H4 (cell line): ENCODE measurements around the gene PPP1R15A. TPM values are rescaled to one million over a fixed set of nuclear protein-coding genes. Genes with fewer than 3 reads are reported as not detected.
"Not testable (repeated sequence)": the region's sequence is repeated elsewhere in the genome, so short reads cannot be mapped to it uniquely, and the experiment has no call there.

Source experiments
- DNase-seq: peaks from one replicate; pipeline ENCODE4 v3.0.0-alpha.2; 2015; ENCODE audit warnings: low spot score
- total RNA-seq: library from RNA; depleted of rRNA; stranded (reverse); fragments of >200 nt; shearing (Covaris generic); gene quantifications from 2 replicates; pipeline ENCODE4 v1.2.3, GENCODE V29; 2014; rRNA removed

The PPP1R15A gene
- total RNA-seq = 15.8 and 16.1 TPM in 2 replicates

DNA sequence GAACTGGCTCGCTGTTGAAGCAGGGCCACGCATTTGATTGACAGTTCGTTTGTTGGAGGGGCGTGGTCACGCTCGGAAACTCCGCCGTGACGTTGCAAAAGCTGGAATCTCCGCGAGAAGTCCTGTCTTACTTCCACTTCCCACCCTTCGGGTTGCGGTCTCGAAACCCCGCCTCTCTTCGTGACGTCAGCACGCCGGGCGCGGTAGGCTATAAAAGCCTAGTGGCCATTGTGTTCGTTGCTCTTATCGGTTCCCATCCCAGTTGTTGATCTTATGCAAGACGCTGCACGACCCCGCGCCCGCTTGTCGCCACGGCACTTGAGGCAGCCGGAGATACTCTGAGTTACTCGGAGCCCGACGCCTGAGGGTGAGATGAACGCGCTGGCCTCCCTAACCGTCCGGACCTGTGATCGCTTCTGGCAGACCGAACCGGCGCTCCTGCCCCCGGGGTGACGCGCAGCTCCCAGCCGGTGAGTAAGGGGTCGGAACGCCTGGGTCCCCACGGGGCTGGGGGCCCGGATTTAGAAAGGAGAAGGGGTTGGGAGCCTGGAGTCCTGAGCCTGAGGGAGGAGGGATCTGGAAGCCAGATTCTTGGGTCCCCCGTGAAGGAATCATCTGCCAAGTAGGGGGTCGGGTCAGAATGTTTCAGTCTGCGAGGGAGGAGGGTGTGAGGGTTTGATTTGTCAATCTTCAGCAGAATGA, at the start of gene PPP1R15A:
PPP1R15A (plus strand) TSS at position 240 of the 702 bp plus-strand sequence. CDS start 813 bp downstream, outside the sequence.
- DNase-seq = peak; percentile 98

DNA sequence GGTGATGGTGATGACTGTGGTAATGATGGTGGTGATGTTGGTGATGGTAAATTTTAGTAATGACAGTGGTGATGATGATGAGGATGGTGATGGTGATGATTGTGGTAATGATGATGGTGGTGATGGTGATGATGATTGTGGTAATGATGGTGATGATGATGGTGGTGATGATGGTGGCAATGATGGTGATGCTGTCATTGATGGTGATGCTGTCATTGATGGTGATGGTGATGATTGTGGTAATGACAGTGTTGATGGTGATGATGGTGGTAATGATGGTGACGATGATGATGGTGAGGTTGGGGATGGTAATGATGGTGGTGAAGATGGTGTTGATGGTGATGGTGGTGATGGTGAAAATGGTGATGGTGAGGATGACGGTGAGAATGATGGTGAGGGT, 49.7 kb upstream of the PPP1R15A start:
- no peak for DNase-seq

DNA sequence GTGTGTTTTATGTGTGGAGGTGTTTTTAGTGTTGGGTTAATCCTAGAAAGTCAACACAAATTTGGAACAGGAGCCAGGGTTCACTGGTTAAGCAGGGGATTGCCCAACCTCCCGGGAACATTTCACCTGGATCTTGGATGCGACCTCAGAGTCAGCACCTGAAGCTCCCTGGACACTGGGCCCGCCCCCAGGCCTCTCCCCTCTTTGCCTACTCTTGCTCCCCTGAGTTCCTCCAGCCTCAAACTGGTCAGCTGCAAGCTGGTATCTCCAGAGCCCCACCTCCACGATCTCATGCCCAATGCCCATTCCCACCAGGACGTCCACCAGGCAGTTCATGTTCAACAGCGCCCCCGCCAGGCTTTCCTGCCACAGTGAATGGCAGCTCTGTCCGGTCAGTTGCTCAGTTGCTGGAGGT, 45.6 kb upstream of the PPP1R15A start:
- no peak for DNase-seq

DNA sequence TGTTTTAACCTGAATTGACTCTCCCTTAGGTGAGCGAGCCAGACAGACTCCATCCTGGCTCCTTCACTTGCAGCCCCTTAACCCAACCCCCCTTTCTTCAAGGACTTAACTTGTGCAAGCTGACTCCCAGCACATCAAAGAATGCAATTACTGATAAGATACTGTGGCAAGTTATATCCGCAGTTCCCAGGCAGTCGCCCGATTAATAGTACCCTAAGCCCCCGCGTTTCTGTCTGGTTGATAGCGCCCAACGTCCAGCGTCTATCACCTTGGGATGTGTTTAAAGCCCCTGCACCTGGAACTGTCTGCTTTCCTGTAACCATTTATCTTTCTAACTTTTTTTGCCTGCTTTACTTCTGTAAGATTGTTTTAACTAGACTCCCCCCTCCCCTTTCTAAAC, 42.1 kb upstream of the PPP1R15A start:
- no peak for DNase-seq

DNA sequence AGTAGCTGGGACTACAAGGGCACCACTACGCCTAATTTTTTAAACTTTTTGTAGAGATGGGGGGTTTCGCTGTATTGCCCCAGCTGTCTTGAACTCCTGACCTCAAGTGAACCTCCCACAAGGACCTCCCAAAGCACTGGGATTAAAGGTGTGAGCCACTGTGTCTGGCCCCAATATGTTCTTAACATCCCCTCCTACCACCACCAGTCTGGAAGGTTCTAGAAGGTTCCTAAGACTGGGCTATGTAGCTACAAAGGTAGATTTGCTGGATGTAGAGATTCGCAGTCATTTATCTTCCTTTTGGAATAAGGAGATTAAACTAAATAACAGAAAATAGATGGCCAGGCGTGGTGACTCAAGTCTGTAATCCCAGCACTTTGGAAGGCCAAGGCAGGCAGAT, 41.3 kb upstream of the PPP1R15A start:
- DNase-seq = no peak

DNA sequence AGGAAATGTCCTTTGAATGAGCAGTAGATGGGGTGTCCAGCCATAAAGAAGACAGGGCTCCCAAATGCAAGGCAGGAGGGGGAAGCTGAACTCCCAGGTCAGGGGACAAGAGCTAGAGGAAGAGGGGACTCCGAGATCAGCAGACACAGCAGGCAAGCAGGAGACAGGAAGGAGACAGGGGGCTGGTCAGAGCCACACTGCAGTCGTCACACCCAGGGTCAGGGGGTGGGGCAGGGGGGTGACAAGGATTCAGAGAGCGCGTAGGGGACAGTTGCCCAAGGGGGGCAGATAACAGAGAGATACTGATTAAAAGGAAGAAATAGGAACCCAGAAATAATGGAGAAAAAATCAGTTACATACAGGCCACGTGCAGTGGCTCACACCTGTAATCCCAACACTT, 39.2 kb upstream of the PPP1R15A start:
- DNase-seq = no peak

DNA sequence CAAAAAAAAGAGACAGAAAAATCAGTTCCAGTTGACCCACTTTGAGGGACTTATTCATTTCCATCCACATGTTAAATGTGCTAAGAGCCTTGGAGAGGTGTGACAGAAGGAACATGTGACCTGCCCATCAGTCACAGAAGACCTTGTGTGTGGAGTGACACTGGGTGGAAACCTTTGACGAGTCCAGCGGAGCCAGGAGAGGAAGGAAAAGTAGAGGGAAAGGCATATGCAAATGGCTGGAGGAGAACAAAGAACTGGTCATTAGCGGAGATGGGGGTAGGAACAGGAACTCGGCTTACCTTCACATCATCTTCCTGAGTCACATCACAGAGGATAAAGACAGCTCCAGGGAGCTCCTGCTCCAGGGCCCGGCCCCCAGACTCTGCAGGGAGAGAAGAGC, 38.2 kb upstream of the PPP1R15A start:
- no peak for DNase-seq

DNA sequence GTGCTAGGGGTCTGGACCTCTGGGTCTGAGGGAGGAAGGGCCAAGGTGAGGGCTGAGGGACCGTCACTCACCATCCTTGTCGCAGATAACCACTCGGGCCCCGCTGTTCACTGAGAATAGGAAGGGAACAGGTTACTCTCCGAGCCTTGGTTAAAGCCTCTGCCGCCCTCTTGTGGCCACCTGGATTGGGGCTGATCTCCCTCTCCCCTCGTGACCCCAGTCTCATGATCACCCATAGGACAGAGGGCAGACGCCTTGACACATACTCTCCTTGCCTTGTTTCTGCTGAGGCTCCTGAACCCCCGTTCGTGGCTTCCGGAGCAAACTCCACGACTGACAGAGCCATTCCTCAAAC, 36.5 kb upstream of the PPP1R15A start:
- peak; percentile 85 for DNase-seq

DNA sequence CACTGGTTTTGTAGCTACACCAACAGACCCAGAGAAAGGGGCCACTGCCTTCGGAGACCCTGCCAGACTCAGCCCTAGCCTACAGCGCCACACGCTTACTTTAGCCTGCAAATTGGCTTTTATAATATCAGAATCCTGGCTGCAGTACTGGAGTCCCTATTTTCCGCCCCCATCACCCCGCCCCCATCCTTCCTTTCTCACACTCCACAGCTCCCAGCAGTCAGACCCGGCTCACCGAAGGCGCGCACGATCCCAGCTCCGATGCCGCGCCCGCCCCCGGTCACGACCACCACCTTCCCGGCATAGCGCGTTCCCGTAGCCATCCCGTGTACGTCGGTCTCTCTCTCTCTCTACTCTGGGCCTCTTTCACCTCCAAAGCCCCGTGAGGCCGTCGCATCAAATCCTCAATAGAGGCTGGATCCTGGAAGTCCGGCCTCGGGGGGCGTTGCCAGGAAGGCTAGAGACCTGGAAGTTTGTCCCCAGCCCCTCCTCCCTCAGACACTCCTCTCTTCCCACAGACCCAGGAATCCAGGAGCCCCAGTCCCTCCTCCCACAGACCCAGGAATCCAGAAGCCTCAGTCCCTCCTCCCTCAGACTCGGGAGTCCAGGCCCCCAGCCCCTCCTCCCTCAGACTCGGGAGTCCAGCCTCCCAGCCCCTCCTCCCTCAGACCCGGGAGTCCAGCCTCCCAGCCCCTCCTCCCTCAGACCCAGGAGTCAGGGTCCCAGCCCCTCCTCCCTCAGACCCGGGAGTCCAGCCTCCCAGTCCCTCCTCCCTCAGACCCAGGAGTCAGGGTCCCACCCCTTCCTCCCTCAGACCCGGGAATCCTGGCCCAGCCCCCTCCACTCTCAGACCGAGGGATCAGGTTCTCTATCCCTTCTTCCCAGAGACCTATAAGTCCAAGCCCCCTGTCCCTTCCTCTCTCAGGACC, 35.9 kb upstream of the PPP1R15A start, which contains the start of gene HSD17B14:
HSD17B14 (minus strand) TSS at position 403 of the 929 bp plus-strand sequence; CDS start at position 323, 80 bp downstream.
- DNase-seq = no peak

DNA sequence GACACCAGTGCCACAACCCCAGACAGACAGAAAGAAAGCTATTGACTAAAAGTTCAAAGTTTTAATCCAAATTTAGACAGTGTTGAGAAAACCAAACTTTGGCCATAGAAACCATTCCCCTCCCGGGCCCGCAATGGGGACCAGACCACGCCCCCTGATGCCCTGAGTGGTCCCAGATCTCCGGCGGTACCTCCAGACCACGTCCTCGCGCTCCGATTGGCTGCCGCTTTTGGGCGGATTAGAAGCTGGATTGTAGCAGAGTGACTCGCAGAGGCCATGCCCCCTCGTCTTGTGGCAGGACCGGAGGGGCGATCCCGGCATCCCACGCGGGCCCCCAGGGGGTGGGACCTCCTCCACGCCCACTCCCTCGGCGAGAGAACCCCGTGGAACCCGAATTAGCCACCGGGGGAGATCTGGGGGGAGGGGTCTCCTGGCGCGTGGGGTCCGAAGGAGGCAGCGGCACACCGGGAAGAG, 35.1 kb upstream of the PPP1R15A start:
- DNase-seq = no peak

DNA sequence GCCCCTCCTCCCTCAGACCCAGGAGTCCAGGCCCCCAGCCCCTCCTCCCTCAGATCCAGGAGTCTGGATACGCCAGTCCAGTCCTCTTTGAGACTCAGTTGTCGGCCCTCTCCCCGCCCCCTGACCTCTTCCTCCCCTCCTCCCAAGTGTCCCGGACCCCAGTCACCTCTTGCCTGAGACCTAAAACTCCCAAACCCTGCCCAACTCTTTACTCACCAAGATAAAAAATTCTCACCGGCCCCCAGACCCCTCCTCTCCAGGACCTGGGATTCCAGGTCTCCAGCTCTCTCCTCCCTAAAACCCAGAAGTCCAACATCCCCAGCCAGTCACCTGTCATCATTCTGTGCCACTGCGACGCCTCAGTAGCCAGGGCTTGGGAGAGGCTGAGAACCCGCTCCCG, 34.5 kb upstream of the PPP1R15A start:
- no peak for DNase-seq

DNA sequence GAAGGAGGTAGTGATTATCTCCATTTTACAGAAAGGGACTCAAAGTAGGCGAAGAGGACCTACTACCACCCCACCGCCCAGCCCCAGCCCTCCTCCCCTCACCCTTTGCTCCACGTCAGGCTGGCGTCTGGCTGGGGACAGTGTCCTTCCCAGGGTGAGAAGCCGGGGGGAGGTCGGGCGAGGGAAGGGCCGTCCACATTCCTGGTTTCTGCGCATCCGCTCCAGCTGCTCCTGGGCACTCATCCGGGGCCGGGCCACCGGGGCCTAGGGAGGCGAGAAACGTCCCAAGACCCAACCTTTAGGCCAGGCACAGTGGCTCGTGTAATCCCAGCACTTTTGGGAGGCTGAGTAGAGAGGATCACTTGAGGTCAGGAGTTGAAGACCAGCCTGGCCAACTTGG, 31.2 kb upstream of the PPP1R15A start:
- no peak for DNase-seq

DNA sequence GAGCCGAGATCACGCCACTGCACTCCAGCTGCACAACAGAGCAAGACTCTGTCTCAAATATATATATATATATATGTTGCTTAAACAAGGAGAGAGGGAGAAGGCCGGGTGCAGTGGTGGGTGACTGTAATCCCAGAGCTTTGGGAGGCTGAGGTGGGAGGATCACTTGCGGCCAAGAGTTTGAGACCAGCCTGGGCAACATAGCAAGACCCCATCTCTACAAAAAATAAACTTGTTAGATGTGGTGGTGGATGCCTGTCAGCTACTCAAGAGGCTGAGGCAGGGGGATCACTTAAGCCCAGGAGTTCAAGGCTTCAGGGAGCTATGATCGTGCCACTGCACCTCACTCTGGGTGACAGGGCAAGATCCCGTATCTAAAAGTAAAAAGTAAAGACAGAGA, 30.6 kb upstream of the PPP1R15A start:
- no peak for DNase-seq

DNA sequence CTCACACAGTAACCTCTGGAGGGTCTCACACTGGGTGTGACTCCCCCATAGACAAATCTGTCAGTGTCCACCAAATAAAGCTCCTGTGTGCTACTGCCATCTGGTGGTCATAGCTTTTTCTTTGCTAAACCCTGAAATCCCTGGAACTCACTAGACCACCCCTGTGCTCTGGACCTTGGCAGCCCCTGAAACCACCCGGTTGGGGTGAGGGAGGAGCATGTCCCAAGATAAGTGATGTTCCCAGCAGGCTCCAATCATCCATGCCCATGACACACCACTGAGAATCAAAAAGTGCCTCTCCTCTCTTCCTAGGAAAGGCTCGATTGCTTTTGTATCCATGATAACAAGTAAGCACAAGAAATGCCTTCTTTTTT, 29.4 kb upstream of the PPP1R15A start:
- DNase-seq = peak; percentile 38

DNA sequence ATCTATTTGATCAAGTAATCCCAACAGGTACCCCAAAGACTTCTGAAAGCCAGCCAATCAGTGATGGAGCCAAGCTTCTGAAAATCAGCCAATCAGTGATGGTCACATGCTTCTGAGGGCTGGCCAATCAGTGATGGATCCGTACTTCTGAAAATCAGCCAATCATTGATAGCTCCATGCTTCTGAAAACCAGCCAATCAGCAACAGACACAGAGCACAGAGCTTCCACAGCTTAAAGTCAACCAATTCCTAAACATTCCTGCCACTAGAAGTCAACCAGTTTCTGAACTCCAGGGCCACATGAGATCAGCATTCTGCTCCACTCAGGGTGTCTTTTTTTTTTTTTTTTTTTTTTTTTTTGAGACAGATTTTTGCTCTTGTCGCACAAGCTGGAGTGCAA, 27.7 kb upstream of the PPP1R15A start:
- DNase-seq = peak; percentile 59

DNA sequence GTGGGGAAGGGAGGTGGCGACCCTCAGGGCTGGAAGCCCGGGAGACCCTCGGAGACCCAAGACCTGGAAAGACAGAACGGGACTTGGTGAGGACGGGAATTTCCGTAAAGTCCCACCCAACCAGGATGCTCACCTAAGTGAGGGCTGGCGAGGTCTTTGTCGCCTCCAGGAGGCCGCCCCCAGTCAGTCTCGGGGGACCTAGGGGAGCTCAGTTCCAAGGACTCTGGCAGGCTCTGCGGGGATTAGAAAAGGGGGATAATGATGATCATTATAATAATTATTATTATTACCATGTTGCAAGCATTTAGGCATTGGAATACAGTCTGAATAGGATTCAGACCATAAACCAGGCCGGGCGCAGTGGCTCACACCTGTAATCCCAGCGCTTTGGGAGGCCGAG, 26.8 kb upstream of the PPP1R15A start:
- no peak for DNase-seq

DNA sequence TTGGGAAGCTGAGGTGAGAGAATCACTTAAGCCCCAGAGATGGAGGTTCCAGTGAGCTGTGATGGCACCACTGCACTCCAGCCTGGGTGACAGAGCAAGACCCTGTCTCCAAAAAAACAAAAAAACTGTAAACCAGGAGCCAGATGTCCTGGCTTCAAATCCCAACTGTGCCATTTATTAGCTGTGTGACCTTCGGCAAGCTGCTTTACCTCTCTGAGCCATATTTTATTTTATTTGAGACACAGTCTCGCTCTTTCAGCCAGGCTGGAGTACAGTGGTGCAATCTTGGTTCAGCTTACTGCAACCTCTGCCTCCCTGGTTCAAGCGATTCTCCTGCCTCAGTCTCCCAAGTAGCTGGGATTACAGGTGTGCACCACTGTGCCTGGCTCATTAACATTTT, 25.6 kb upstream of the PPP1R15A start:
- not testable (repeated sequence) for DNase-seq

DNA sequence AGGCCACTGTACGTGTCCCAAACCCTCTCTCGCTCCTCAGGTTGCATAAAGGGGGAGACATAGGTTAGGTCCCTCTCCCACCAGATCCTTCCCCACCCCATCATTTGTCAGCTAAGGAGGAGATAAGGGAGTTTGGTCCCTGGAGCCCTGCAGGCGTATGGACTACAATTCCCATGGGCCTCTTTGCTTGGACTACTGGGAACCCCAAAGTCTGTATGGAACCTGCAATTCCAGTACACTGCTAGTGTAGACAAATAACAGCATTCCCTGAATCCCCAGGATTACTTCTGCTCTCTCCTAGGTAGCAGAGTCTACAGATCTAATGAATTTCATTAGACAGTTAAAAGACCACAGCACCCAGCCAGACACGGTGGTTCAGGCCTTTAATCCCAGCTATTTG, 19.9 kb upstream of the PPP1R15A start:
- no peak for DNase-seq

DNA sequence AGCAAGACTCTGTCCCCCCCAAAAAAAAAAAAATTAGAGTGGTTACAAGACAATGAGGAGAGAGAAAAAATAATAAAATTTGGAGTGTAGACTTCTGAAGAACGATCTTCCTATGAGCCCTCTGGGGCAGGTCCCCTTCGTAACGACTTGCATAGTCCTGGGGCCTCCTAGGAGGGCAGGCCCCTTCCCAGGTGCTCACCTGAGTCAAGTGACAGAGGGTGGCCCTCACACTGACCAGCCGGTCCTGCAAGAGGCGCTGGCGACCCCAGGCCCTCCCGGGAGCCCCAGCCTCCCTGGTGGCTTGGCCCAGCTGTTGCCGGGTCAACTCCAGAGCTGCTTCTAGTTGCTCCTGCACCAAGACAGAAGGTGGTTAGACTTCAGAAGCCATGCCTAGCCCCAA, 18.7 kb upstream of the PPP1R15A start:
- no peak for DNase-seq

DNA sequence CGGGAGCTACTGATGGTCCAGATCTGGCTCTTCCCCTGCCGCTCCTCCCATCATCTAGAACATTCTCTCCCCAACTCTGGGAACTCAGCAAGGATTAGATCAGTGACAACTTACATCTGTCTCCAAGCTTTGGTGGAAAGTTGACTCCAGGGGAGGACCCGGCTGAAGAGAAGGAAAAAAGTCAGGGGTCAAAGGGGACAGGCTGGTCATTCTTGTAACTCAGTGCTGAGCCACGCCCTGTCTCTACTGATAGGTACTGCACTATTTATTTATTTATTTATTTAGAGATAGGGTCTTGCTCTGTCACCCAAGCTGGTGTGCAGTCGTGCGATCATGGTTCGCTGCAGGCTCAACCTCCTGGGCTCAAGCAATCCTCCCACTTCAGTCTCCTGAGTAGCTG, 18.1 kb upstream of the PPP1R15A start:
- no peak for DNase-seq

DNA sequence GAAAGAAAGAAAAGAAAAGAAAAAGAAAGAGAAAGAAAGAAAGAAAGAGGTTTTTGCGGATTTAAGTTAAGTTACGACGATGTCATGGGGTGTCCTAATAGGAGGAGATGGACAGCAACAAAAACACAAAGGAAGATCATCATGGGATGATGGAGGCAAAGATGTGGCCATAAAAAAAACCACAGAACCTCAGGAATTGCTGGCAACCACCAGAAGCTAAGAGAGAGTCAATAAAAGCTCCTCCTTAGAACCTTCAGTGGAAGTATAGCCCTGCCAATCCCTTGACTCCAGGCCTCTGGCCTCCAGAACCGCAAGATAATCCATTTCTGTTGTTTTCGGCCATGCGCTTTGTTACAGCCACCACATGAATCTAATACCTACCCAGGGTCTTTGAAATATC, 15.3 kb upstream of the PPP1R15A start:
- DNase-seq = no peak

DNA sequence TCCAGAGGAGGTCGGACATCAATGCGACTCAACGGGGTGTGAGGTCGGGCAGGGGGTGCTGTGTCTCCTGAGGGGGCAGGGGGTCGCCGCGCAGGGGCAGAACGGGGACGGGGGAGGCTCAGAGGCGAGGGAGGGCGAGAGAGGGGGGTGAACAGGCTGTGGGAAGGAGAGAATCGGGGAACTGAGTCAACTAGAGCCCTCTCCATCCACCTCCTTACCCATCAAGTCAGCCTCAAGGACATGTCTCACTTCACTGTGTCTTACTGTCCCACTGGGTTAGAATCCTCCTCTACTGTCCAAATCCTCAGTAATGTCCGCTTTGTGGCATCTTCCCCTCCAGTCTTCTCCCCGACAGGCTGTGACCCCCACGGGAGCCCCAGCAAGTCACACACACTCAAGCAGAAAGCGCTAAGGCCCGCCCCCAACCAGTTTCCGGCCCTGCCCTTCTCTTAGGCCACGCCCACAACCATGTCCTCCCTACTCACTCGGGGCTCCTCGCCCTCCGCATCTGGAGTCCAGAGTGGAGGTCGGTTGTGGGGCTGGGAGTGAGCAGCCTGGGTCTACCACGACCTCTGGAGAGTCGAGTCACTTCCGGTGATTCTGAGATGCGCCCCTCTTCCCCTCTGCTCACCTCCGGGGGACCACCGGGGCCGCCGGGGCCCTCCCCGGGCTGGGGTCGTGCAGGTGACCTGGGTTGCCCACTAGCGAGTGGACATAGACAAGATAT, 13.1 kb upstream of the PPP1R15A start:
- DNase-seq = no peak
